ENCODE measurements around the gene OR4C45.
"Not testable (repeated sequence)": the region's sequence is repeated elsewhere in the genome, so short reads cannot be mapped to it uniquely, and the experiment has no call there.

Gene OR4C45

DNA sequence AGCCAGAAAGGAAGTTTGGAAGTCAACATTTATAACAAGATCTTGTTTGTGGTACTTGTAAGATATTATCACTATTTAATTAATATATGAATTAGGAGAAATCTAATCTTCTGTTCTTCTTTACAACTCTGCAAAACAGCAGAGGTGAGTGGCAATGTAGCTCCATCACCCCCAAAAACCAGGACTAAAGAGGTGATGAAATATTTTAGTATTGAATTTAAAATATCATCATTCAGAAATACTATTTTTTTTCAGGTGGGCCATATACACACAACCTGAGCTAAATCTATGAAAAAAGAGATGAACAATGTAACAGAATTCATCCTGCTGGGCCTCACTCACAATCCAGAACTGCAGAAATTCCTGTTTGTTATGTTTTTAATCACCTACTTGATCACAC, at the start of gene OR4C45:
Gene OR4C45 (plus strand): TSS at position 301 of the 400 bp plus-strand sequence.
- DNase-seq (ENCODE audit: low read depth in 3 of 3, low spot score in 1 of 3) = no peak

DNA sequence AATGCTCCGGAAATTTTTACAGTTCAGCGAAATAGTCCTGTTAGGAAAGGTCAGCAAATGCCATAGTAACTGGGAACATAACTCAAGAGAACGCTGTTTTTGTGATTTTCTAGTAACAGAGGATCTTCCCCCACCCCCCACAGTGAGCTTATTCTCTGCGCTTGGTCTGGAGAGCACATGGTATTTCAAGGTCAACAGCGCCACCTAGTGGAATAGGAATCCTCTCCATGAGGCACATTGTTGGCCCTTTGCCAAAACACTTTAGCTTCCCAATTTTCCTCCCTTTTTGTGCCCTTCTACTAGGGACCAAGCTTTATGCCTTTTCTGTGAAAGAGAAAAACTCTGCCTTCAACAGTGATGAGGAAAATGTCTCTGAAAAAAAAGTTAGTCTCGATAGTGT, 37.1 kb upstream of the OR4C45 start:
- no peak for DNase-seq (ENCODE audit: low read depth in 3 of 3, low spot score in 1 of 3)

- DNase-seq (ENCODE audit: low read depth in 3 of 3, low spot score in 1 of 3) = no peak
Observed at GRCh38 chr11:50030193-50030592, 2.5 kb upstream of the OR4C45 start.

DNA sequence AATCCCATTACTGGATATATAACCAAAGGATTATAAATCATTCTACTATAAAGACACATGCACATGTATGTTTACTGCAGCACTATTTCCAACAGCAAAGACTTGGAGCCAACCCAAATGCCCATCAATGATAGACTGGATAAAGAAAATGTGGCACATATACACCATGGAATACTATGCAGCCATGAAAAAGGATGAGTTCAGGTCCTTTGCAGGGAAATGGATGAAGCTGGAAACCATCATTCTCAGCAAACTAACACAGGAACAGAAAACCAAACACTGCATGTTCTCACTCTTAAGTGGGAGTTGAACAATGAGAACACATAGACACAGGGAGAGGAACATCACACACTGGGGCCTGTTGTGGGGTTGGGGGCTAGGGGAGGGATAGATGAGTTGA, 3.6 kb downstream of the OR4C45 start:
- not testable (repeated sequence) for DNase-seq (ENCODE audit: low read depth in 3 of 3, low spot score in 1 of 3)

GRCh38 chr11:50037251-50037650, 4.6 kb downstream of the OR4C45 start:
- no peak for DNase-seq (ENCODE audit: low read depth in 3 of 3, low spot score in 1 of 3)

DNA sequence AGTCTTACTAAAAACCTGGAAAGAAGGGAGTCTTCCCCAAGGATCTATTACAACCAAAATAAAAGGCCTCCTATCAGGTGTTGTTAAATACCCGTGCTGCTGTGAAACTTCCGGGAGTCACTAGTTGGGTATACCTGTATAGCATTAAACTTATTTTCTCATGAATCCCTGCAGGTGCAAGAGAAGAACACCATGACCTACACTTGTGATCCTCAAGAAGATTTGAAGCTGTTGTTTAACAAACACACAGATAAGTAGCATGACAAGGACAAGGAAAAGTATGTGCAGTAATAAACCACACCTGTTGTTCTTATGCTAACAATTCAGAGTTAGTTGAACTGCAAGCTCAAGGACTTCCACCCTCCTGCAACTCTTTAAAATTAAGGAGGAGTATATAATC, 12.0 kb downstream of the OR4C45 start:
- DNase-seq (ENCODE audit: low read depth in 3 of 3, low spot score in 1 of 3) = no peak

DNA sequence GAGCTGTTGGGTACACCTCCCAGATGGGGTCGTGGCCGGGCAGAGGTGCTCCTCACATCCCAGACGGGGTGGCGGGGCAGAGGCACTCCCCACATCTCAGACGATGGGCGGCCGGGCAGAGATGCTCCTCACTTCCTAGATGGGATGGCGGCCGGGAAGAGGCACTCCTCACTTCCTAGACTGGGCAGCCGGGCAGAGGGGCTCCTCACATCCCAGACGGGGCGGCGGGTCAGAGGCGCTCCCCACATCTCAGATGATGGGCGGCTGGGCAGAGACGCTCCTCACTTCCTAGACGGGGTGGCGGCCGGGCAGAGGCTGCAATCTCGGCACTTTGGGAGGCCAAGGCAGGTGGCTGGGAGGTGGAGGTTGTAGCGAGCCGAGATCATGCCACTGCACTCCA, 30.4 kb downstream of the OR4C45 start:
- not testable (repeated sequence) for DNase-seq (ENCODE audit: low read depth in 3 of 3, low spot score in 1 of 3)

GRCh38 chr11:50070389-50070788, 37.7 kb downstream of the OR4C45 start:
- DNase-seq (ENCODE audit: low read depth in 3 of 3, low spot score in 1 of 3) = no peak

- no peak for DNase-seq (ENCODE audit: low read depth in 3 of 3, low spot score in 1 of 3)
Observed at GRCh38 chr11:50071584-50072225, 39.0 kb downstream of the OR4C45 start.

DNA sequence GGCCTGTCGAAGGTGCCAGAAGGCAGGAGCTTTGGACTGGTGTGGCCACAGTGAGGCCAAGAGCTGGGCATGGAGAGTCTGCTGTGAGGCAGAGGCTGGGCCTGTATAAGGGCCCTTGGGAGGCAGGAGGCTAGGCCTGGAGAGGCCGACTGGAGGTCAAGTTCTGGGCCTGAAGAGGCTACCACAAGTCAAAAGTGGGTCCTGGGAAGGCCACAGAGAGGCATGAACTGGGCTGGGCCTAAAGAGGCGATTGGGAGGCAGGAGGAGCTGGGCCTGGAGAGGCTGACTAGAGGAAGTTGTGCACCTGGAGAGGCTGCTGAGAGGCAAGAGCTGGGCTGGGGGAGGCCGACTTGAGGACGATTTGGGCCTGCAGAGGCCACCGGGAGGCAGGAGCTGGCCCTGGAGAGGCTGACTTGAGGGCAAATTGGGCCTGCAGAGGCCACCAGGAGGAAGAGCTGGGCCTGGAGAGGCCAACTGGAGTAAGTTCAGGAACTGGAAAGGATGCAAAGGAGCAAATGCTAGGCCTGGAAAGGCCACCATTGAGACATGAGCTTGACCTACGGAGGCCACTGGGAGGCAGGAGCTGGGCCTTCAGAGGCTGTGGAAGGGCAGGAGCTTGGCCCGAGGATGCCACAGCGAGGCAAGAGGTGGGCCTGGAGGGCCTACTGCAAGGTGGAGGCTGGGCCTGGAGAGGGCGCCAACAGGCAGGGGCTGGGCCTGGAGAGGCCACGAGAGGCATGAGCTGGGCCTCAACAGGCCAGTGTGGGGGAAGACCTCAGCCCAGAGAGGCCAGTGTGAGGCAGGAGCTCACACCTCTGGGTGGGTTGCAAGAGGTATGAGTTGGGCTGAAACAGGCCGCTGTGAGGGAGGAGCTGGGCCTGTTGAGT, 39.8 kb downstream of the OR4C45 start:
- no peak for DNase-seq (ENCODE audit: low read depth in 3 of 3, low spot score in 1 of 3)

GRCh38 chr11:50073113-50074105, 40.7 kb downstream of the OR4C45 start:
- no peak for DNase-seq (ENCODE audit: low read depth in 3 of 3, low spot score in 1 of 3)

GRCh38 chr11:50074161-50074560, 41.5 kb downstream of the OR4C45 start:
- DNase-seq (ENCODE audit: low read depth in 3 of 3, low spot score in 1 of 3) = no peak

GRCh38 chr11:50075856-50076255, 43.2 kb downstream of the OR4C45 start:
- DNase-seq (ENCODE audit: low read depth in 3 of 3, low spot score in 1 of 3) = no peak

DNA sequence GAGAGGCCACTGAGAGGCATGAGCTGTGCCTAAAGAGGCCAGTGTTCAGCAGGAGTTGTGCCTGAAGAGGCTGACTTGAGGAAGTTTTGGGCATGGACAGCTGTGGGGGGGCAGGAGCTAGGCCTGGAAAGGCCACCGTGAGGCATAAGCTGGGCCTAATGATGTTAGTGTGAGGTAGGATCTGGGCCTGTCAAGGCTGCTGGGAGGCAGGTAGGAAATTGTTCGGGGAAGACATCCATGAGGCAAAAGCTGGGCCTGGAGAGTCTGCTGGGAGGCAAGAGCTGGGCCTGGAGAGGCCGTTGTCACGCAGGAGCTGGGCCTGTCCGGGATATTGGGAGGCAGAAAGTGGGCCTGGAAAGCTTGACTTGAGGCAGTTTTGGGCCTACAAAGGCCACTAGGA, 44.9 kb downstream of the OR4C45 start:
- no peak for DNase-seq (ENCODE audit: low read depth in 3 of 3, low spot score in 1 of 3)

DNA sequence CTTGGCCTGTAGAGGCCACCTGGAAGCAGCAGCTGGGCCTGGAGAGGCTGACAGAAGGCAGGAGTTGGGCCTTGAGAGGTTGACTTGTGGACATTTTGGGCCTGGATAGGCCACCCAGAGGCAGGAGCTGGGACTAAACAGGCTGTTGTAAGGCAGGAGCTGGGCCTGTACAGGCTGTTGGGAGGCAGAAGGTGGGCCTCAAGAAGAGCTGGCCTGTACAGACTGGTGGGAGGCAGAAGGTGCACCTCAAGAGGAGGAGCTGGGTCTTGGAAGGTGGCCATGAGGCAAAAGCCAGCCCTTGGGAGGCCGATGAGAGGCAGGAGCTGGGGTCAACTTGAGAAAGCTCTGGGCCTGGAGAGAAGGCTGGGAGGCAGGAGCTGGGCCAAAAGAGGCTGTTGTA, 45.3 kb downstream of the OR4C45 start:
- no peak for DNase-seq (ENCODE audit: low read depth in 3 of 3, low spot score in 1 of 3)

DNA sequence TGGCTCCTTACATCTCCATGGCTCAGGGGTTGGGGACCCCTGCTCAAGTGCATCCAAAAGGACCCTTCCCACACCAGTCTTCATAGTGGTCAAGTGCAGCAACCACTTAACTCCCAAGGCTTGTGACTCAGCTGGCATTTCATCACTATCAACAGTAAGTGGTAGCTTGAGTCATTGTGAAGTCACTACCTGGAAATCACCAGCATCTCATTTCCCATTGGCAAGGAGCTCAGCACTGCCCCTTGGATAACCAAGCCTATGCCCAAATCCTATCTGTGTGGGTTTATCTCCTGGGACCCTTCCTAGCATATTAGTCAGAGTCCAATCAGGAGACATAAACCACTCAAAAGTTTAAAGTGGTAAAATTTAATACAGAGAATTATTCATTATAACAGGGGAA, 46.3 kb downstream of the OR4C45 start:
- DNase-seq (ENCODE audit: low read depth in 3 of 3, low spot score in 1 of 3) = not testable (repeated sequence)

GRCh38 chr11:50080256-50080655, 47.6 kb downstream of the OR4C45 start:
- no peak for DNase-seq (ENCODE audit: low read depth in 3 of 3, low spot score in 1 of 3)

Measured in stimulated activated CD4-positive, alpha-beta T cell treated with anti-CD3 and anti-CD28 coated beads, TNF-alpha, amount 100 ng/mL, for 1 hour (primary cell).